BJ (cell line): Measurements from ENCODE around the gene IFRD2. TPM values are rescaled to one million over a fixed set of nuclear protein-coding genes. Genes with fewer than 3 reads are reported as not detected.

Source experiments
- CTCF ChIA-PET: fragments of 350-600 bp; formaldehyde crosslinking; extraction: SDS; loops from one replicate; lab custom pipeline; 2021; ENCODE audit warnings: antibody characterized with exemption, inconsistent platforms; lab: Yijun Ruan, JAX
- POLR2A ChIA-PET: fragments of 300-600 bp; sonication (Branson Sonifier 250); formaldehyde crosslinking; extraction: SDS; loops from one replicate; lab custom pipeline; 2021; ENCODE audit warnings: antibody characterized with exemption; lab: Charles Lee
- DNase-seq: peaks from one replicate; pipeline ENCODE4 v3.0.0-alpha.2; 2011; ENCODE audit warnings: low read depth
- H3K27me3 ChIP-seq: 2 replicates; pipeline ENCODE4 v1.6.0; 2011; ENCODE audit warnings: low read length; ENCODE audit not compliant: control insufficient read depth, insufficient read depth
- H3K36me3 ChIP-seq: 2 replicates; pipeline ENCODE4 v1.5.1; 2011; ENCODE audit warnings: low read length; ENCODE audit not compliant: control insufficient read depth, insufficient read depth
- H3K4me3 ChIP-seq: 2 replicates; pipeline ENCODE4 v1.5.1; 2011; ENCODE audit warnings: low read depth, mild to moderate bottlenecking, control low read depth, low read length
- polyA plus RNA-seq: library from polyadenylated mRNA; depleted of rRNA; stranded (reverse); fragments of >200 nt; gene quantifications from 2 replicates; pipeline ENCODE4 v1.2.3, GENCODE V29; 2011
- TF ChIP-seq, protein P1 (sequence below): IDR thresholded peaks from 2 replicates; pipeline ENCODE4 v1.5.1; 2011; ENCODE audit warnings: low read depth, mild to moderate bottlenecking, control low read depth, inconsistent platforms, low read length, moderate library complexity; ENCODE audit not compliant: insufficient read depth

The IFRD2 gene
- polyA plus RNA-seq, 1 experiment: 56.7 TPM

DNA sequence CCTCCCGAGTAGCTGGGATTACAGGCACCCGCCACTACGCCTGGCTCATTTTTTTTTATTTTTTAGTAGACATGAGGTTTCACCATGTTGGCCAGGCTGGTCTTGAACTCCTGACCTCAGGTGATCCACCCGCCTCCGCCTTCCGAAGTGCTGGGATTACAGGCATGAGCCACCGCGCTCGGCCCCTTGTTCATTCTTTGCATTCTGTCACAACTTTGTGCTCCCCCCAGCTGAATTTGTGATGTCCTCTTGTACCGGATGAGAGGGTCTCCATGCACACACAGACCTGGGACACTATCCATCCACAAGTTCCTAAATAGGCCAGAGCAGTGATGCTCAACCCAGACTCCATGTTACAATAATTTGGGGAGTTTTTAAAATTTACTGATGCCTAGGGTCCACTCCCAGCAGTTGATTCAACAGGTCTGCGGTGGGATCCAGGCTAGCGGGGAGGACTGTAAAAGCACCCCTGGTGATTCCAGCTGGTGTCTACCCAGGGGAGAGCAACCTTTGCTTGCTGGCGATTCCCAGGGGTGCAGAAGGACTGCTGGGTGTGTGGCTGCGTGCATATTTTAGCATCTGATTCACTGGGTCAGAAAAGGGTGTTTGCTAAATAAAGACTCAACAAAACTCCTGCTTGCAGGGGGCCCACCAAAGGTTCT lies 47.4 kb upstream of the IFRD2 start:
- no peak for DNase-seq
- CTCF ChIA-PET: interaction anchor here (1.9 to 7.2 kb wide), 3 partner anchors 11 to 15 kb away, joined by 4 to 32 read pairs (median 9); partner anchors contain the start of genes CYB561D2 and NPRL2
- TF ChIP-seq, protein P1, sequence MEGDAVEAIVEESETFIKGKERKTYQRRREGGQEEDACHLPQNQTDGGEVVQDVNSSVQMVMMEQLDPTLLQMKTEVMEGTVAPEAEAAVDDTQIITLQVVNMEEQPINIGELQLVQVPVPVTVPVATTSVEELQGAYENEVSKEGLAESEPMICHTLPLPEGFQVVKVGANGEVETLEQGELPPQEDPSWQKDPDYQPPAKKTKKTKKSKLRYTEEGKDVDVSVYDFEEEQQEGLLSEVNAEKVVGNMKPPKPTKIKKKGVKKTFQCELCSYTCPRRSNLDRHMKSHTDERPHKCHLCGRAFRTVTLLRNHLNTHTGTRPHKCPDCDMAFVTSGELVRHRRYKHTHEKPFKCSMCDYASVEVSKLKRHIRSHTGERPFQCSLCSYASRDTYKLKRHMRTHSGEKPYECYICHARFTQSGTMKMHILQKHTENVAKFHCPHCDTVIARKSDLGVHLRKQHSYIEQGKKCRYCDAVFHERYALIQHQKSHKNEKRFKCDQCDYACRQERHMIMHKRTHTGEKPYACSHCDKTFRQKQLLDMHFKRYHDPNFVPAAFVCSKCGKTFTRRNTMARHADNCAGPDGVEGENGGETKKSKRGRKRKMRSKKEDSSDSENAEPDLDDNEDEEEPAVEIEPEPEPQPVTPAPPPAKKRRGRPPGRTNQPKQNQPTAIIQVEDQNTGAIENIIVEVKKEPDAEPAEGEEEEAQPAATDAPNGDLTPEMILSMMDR: no peak
- Histone ChIP-seq H3K4me3 (peak overlapping the region; percentile 60), H3K36me3 (no peaks in the 10 kb centered on the region), H3K27me3 (no peaks in the 10 kb centered on the region)
- POLR2A ChIA-PET: no interaction called here

DNA sequence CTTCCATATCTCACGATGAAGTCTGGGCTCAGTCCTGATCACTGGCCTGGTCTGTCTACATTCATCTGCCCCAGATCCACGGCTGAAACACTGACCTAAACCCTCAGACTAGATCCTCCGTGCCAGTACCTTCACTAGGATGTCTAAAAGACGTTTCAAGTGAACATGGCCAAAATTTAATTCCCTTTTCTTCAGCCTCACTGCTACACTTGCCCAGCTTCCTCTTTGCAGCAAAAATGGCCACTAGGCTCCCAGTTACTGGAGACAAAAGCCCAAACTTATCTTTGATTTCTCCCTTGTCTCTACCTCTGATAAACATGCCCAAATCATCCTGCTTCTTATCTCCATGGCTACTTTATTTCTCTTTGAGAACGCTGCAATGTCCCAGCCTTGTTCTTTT lies 46.7 kb upstream of the IFRD2 start:
- TF ChIP-seq, protein P1: no peak
- no peaks in the 10 kb centered on the region for H3K36me3 ChIP-seq
- no peak overlapping the region for H3K4me3 ChIP-seq
- POLR2A ChIA-PET: no interaction called here
- H3K27me3 ChIP-seq: no peaks in the 10 kb centered on the region
- CTCF ChIA-PET: interaction anchor here (0.9 to 7.2 kb wide), 4 partner anchors 12 to 16 kb away, joined by 4 to 32 read pairs (median 4); partner anchors contain the start of genes CYB561D2, HYAL2 and NPRL2
- DNase-seq: no peak

DNA sequence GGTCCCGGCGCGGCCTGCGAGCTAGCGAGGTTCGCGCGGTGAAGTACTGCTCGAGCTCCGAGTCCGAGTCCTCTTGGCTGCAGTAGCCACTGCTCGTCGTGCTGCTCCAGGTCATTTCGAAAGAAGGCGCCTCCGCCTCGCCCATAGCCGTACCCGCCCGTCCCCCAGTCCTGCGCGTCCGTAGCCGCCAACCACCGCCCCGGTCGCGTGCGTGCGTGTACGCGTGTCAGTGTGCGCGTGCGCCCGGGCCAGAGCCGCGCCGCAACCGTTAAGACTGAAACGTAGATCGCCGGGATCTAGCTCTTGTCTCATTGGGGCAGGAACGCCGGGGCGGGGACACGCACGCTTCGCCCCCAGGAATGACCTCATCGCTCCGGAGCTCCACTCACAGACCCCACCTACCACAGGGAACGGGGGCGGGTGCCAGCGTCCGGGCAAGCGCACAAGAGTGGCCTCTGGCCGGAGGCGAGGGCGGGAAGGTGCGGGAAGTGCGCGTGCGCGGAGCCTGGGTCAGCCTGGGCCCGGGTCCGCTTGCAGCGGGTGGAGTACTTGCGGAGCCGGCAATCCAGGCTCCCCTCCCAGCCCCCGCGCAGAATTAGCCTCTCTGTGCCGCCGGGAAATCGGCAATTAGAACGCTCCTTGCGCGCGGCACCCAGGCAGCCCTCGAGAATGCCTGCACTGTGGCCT lies 45.1 kb upstream of the IFRD2 start:
- TF ChIP-seq, protein P1: no peak
- Histone ChIP-seq H3K4me3 (peak overlapping the region; percentile 89), H3K27me3 (no peaks in the 10 kb centered on the region), H3K36me3 (peaks cover 3% of the 10 kb centered on the region; the same call in 1 of the 2 replicates)
- peak; percentile 97 for DNase-seq
- POLR2A ChIA-PET: interaction anchor here (0.5 to 1.2 kb wide), 5 partner anchors 9 to 102 kb away, joined by 3 to 11 read pairs (median 5); partner anchors contain the start of genes CYB561D2, GNAI2, HYAL3 and NAA80
- CTCF ChIA-PET: interaction anchor here (1.0 to 7.2 kb wide), 14 partner anchors 9 to 232 kb away, joined by 3 to 32 read pairs (median 4); partner anchors contain the start of genes HEMK1, HYAL2, HYAL3 and NAA80

DNA sequence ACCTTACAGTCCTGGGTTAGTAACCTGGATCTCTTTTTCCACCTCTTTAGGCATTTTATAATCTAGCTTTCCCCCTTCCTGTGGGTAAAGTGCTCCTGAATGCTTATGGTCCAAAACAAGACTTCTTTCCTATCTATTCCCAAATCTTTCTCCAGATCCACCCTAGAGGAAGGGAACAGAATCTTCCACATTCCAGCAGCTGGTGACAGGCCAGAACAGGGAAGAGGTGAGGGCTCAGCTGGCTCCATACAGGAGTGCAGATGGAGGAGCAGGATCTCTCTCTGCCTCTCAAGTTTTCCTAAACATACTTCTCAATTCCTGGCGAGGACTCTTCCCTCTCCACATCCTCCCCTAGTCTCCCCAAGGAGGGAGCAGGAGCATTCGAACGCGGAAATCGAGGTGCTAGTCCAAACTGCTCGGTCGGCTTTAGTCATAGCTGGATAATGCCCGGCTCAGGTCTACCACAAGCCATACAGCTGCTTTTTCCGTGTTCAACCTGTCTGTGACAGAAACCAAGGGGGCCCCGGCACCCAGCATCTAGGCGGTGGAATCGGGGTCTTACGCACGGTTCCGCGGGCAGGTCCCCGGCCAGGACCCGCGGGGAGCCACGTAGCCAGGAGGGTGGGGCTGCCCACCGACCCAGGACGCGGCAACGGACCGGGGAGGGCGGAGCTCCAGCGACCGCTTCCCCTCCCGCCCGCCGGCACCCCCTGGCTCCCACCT lies 44.4 kb upstream of the IFRD2 start:
- H3K4me3 ChIP-seq: peak overlapping the region; percentile 89
- TF ChIP-seq, protein P1: no peak
- no peak for DNase-seq
- CTCF ChIA-PET: interaction anchor here (1.0 to 7.2 kb wide), 16 partner anchors 9 to 232 kb away, joined by 3 to 32 read pairs (median 4); partner anchors contain the start of genes CYB561D2, HEMK1, HYAL2 and HYAL3
- H3K27me3 ChIP-seq: no peaks in the 10 kb centered on the region
- POLR2A ChIA-PET: interaction anchor here (0.5 to 1.2 kb wide), 6 partner anchors 9 to 263 kb away, joined by 3 to 11 read pairs (median 5); partner anchors contain the start of genes CYB561D2, GNAI2, HYAL3 and NAA80
- peaks cover 8% of the 10 kb centered on the region for H3K36me3 ChIP-seq
